Cardiac ventricle fibroblast (primary cell): ENCODE data around the gene DZIP1L. TPM values are rescaled to one million over a fixed set of nuclear protein-coding genes. Genes with fewer than 3 reads are reported as not detected.

Source experiments
- total RNA-seq: library from RNA; depleted of rRNA; stranded (reverse); fragments of >200 nt; gene quantifications from 2 replicates; pipeline ENCODE4 v1.2.3, GENCODE V29; 2015

DZIP1L gene
- 4.2 and 7.8 TPM in 2 replicates for total RNA-seq

GRCh38 chr3:138114988-138115971 lies at the start of gene DZIP1L:
Gene DZIP1L (minus strand): TSS chr3:138115608. CDS start chr3:138103971, 11,637 bp downstream.

GRCh38 chr3:138132239-138132638 lies 16.8 kb upstream of the DZIP1L start, which contains the start of gene A4GNT:
Gene A4GNT (minus strand): TSS chr3:138132390. CDS start chr3:138131256, 1,134 bp downstream.

Other genes with a start within 250 kb of the DZIP1L start
- not detected in 2 replicates for gene CLDN18, start 105.4 kb downstream of the DZIP1L start, total RNA-seq
- not detected in 2 replicates for gene A4GNT, start 16.8 kb upstream of the DZIP1L start, total RNA-seq
- 8.2 and 10.8 TPM in 2 replicates for gene DBR1, start 59.3 kb upstream of the DZIP1L start, total RNA-seq
- 25.9 and 35.0 TPM in 2 replicates for gene ARMC8, start 71.7 kb upstream of the DZIP1L start, total RNA-seq
- gene NME9, start 214.2 kb upstream of the DZIP1L start, total RNA-seq, result 2.5 TPM in 1 of 2 replicates, not detected in the other
- 20.5 and 26.8 TPM in 2 replicates for gene MRAS, start 233.0 kb upstream of the DZIP1L start, total RNA-seq